Stimulated activated CD4-positive, alpha-beta T cell treated with anti-CD3 and anti-CD28 coated beads, Interleukin-15, amount 100 ng/mL, for 24 hours (primary cell): ENCODE results near the gene LBH.

Experiments
- DNase-seq: peaks from one replicate; pipeline ENCODE4 v3.0.0-alpha.2; 2020

LBH gene

GRCh38 chr2:30217644-30218337, 13.5 kb upstream of the LBH start:
- DNase-seq, result no peak

GRCh38 chr2:30218338-30218713, 13.0 kb upstream of the LBH start:
- DNase-seq, result no peak

GRCh38 chr2:30218814-30219213, 12.5 kb upstream of the LBH start:
- DNase-seq, result no peak

GRCh38 chr2:30219886-30220875, 11.2 kb upstream of the LBH start:
- no peak for DNase-seq

GRCh38 chr2:30221531-30221930, 9.8 kb upstream of the LBH start:
- DNase-seq, result no peak

GRCh38 chr2:30222031-30222430, 9.3 kb upstream of the LBH start:
- no peak for DNase-seq

GRCh38 chr2:30222636-30223360, 8.5 kb upstream of the LBH start:
- no peak for DNase-seq

- no peak for DNase-seq
Measured at GRCh38 chr2:30223413-30223874, 7.9 kb upstream of the LBH start.

GRCh38 chr2:30224151-30224550, 7.2 kb upstream of the LBH start:
- DNase-seq, result no peak

- DNase-seq, result peak; percentile 43
Measured at GRCh38 chr2:30225131-30225762, 6.1 kb upstream of the LBH start.

GRCh38 chr2:30226144-30227032, 4.9 kb upstream of the LBH start:
- no peak for DNase-seq

GRCh38 chr2:30229596-30229995, 1.7 kb upstream of the LBH start:
- DNase-seq, result no peak

GRCh38 chr2:30230497-30231211, 680 bp upstream of the LBH start:
- no peak for DNase-seq

- peak; percentile 78 for DNase-seq
Measured at GRCh38 chr2:30231996-30232800, 864 bp downstream of the LBH start.

GRCh38 chr2:30232801-30233130, 1.4 kb downstream of the LBH start:
- no peak for DNase-seq

- no peak for DNase-seq
Measured at GRCh38 chr2:30233271-30234009, 2.1 kb downstream of the LBH start.

- DNase-seq, result peak; percentile 72
Measured at GRCh38 chr2:30234180-30234971, 3.0 kb downstream of the LBH start.

- DNase-seq, result peak; percentile 80
Measured at GRCh38 chr2:30235008-30235655, 3.8 kb downstream of the LBH start.
